ENCODE results near the gene OCA2. TPM values are rescaled to one million over a fixed set of nuclear protein-coding genes. Genes with fewer than 3 reads are reported as not detected.

Gene OCA2
- total and polyA plus RNA-seq, 11 donors: 0.04 to 0.10 (median 0.07) TPM; not detected in 8

DNA sequence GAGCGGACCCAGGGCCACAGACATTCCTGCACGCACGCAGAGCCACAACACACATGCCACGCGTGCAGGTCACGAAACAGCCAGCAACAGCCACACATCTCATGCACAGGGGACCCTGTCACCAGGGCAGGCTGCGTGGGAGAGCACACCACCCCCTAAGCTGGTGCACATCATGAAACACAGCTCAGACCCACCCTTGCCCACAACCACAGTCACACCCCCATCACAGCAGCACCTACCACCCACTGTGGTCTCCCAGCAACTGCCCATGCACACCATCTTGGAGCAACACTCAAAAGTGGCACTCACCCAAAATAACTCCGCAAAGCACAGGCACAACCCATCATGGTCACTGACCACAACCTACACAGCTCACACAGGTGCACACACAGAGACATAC, 75.7 kb downstream of the OCA2 start:
- no peaks in the 10 kb centered on the region for H3K9me3 ChIP-seq
- H3K4me1 ChIP-seq: no peaks in the 10 kb centered on the region
- H3K4me3 ChIP-seq: no peak overlapping the region
- TF ChIP-seq POLR2A (IDR thresholded peaks at IDR 0.05) (no peak), CTCF (IDR thresholded peaks at IDR 0.05) (no peak)
- no peaks in the 10 kb centered on the region for H3K27me3 ChIP-seq
- DNase-seq (no peak), ATAC-seq (no peak)
- no peak overlapping the region for H3K27ac ChIP-seq
- 93 to 96% (median 95%) methylated on average over 8 of the region's 8 CpGs for WGBS, 4 donors
- H3K36me3 ChIP-seq: no peaks in the 10 kb centered on the region
- intact Hi-C loops (cut with DNase I): loop anchor here in 4 of 10 donors (5.0 to 10.0 kb wide), 3 partner anchors 61 to 101 kb away; no protein-coding TSS in a partner anchor

GRCh38 chr15:28022961-28023360, 76.2 kb downstream of the OCA2 start:
- intact Hi-C loops (cut with DNase I): loop anchor here in 4 of 10 donors (5.0 to 10.0 kb wide), 3 partner anchors 62 to 102 kb away; no protein-coding TSS in a partner anchor
- no peaks in the 10 kb centered on the region for H3K36me3 ChIP-seq
- no peak for ATAC-seq
- H3K9me3 ChIP-seq: no peaks in the 10 kb centered on the region
- no peak overlapping the region for H3K4me3 ChIP-seq
- no peak for DNase-seq
- no peaks in the 10 kb centered on the region for H3K27me3 ChIP-seq
- WGBS, 4 donors: 71 to 86% (median 81%) methylated on average over 2 of the region's 2 CpGs
- H3K27ac ChIP-seq: no peak overlapping the region
- TF ChIP-seq POLR2A (IDR thresholded peaks at IDR 0.05) (no peak), CTCF (IDR thresholded peaks at IDR 0.05) (no peak)
- no peaks in the 10 kb centered on the region for H3K4me1 ChIP-seq

GRCh38 chr15:28022181-28022580, 76.9 kb downstream of the OCA2 start:
- H3K4me1 ChIP-seq: no peaks in the 10 kb centered on the region
- no peaks in the 10 kb centered on the region for H3K9me3 ChIP-seq
- H3K27ac ChIP-seq: no peak overlapping the region
- DNase-seq (no peak), ATAC-seq (no peak)
- intact Hi-C loops (cut with DNase I): loop anchor here in 4 of 10 donors (5.0 to 10.0 kb wide), 3 partner anchors 63 to 103 kb away; no protein-coding TSS in a partner anchor
- TF ChIP-seq POLR2A (IDR thresholded peaks at IDR 0.05) (no peak), CTCF (IDR thresholded peaks at IDR 0.05) (no peak)
- H3K36me3 ChIP-seq: no peaks in the 10 kb centered on the region
- 52 to 74% (median 62%) methylated on average over 13 of the region's 13 CpGs for WGBS, 4 donors
- H3K4me3 ChIP-seq: no peak overlapping the region
- H3K27me3 ChIP-seq: no peaks in the 10 kb centered on the region

GRCh38 chr15:28021281-28022039, 77.7 kb downstream of the OCA2 start:
- Histone ChIP-seq H3K27me3 (no peaks in the 10 kb centered on the region), H3K9me3 (no peaks in the 10 kb centered on the region), H3K36me3 (no peaks in the 10 kb centered on the region), H3K4me1 (no peaks in the 10 kb centered on the region), H3K4me3 (no peak overlapping the region), H3K27ac (no peak overlapping the region)
- DNase-seq: peak in 3 of 5 donors; percentile 34 to 61 (median 37)
- 46 to 53% (median 50%) methylated on average over 17 of the region's 17 CpGs for WGBS, 4 donors
- TF ChIP-seq POLR2A (IDR thresholded peaks at IDR 0.05) (no peak), CTCF (IDR thresholded peaks at IDR 0.05) (peak; percentile 19 to 62 (median 45))
- peak in 3 of 4 donors; percentile 18 to 51 (median 33) for ATAC-seq
- intact Hi-C loops (cut with DNase I): loop anchor here in 4 of 10 donors (5.0 to 10.0 kb wide), 3 partner anchors 63 to 103 kb away; no protein-coding TSS in a partner anchor

All from heart left ventricle (tissue), 16 donors.